ENCODE results near the gene CKAP4.

DNA sequence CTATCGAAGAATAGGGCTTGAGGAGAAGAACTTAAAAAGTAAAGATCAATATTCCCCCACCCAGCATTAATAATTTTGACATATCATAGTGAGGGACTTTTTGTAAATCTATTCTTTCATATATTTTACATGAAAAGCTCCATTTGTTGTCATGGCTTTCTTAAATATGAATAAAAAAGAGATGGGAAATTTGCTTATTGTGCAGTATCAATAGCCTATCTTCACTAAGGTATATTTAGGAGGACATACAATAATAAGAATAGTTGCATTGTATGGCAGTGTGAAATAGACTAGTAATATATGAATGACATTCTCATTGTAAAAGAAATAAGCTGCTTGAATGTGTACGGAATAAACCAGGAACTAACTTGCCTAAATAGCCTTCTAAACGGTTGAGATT, 49.3 kb upstream of the CKAP4 start:
- TF ChIP-seq, protein P1, sequence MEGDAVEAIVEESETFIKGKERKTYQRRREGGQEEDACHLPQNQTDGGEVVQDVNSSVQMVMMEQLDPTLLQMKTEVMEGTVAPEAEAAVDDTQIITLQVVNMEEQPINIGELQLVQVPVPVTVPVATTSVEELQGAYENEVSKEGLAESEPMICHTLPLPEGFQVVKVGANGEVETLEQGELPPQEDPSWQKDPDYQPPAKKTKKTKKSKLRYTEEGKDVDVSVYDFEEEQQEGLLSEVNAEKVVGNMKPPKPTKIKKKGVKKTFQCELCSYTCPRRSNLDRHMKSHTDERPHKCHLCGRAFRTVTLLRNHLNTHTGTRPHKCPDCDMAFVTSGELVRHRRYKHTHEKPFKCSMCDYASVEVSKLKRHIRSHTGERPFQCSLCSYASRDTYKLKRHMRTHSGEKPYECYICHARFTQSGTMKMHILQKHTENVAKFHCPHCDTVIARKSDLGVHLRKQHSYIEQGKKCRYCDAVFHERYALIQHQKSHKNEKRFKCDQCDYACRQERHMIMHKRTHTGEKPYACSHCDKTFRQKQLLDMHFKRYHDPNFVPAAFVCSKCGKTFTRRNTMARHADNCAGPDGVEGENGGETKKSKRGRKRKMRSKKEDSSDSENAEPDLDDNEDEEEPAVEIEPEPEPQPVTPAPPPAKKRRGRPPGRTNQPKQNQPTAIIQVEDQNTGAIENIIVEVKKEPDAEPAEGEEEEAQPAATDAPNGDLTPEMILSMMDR (IDR thresholded peaks at IDR 0.05 in 2 of 3, conservative IDR thresholded peaks at IDR 0.05 in 1 of 3; ENCODE audit: insufficient read depth in 2 of 3, low read depth in 1 of 3, low read length in 3 of 3), result no peak
- no peak for TF ChIP-seq JUN (IDR thresholded peaks at IDR 0.05; ENCODE audit: borderline replicate concordance, low read depth, low read length)
- no peak for TF ChIP-seq JUN (CRISPR knock-in tag; IDR thresholded peaks at IDR 0.05; ENCODE audit: borderline replicate concordance)
- TF ChIP-seq EZH2 (IDR thresholded peaks at IDR 0.05; ENCODE audit: borderline replicate concordance, low read depth, low read length), result no peak

All from K562 (cell line).